ENCODE measurements around the gene FAF1.

DNA sequence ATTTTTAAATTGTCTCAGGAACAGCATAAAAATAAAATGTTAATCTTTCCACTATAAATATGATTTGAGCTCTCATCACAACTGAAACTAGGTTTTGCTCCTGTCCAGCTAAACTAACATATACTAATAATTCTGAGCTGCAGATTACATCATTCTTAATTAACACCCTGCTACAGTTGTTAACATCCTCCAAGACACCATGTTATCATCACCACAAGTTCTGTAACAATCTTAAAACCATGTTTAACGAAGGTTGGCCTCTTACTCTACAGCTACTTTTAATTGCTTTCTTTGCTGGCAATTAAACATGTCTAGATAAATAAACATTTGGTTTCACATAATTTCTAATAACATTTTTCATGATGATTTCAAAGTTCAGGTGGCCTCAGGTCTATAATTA is 240.9 kb downstream of the FAF1 start:
- TF ChIP-seq CTCF (IDR thresholded peaks at IDR 0.05) (no peak), EP300 (IDR thresholded peaks at IDR 0.05; ENCODE audit: low read depth) (no peak), POLR2AphosphoS5 (IDR thresholded peaks at IDR 0.05) (no peak)

All from transverse colon (tissue), 4 donors.